NCI-H2081 (cell line): ENCODE data around the gene LIPC.
A peak's percentile ranks its signal among the peaks of the same experiment; 100 is the strongest.

Experiments used
- DNase-seq, 2 experiments: peaks; one replicate each; lab custom pipeline; 2025; lab: John Stamatoyannopoulos, UW

Gene LIPC

DNA sequence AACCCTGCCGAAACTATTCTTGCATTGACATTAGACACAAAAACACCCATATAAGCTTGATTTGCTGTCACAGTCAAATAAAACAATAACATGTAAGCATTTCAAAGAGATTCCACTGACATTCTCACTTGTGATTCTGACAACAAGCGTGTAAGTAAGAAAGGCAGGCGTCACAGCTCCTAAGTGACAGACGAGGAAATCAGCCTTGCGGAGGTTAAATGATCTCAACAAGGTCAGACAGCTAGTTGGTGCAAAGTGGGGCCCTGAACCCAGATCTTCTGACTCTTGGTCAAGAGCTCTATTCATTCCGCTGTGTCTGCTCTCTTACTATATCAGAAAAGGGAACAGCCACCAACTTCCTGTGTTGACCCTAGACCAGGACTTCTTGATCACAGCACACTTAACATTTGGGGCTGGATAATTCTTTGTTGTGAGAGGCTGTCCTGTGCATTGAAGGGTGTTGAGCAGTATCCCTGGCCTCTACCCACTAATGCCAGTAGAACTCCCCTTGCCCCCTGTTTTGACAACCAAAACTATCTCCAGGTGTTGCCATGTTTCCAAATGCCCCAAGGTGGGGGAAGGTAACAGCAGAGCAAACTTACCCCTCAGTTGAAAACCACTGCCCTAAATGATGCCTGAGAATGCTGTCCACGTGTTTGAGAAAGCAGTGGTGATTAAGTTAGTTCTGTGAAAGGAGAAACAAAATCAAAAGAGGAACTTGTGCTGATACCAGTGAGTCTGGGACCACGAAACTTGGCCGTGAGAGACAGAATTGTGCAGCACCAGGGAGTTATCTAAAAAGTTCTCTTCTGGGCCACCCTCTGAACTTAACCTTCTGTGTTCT, 86.1 kb downstream of the LIPC start:
- DNase-seq = no peak

DNA sequence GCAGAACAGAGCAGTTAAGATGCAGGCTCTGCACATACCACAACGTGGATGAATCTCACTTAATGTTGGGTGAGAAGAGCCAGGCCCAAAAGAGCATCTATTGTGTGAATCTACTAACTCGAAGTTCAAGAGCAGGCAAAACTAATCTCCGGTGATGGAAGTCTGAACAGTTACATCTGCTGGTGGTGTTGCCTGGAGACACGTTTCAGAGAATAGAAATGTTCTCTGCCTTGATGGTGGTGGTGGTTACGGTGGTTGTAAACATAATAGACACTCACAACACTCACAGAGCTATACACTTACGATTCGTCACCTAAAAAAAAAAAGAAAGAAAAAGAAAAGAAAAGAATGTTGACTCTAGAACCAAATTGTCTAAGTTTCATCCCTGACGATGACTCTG, 86.8 kb downstream of the LIPC start:
- DNase-seq = no peak

DNA sequence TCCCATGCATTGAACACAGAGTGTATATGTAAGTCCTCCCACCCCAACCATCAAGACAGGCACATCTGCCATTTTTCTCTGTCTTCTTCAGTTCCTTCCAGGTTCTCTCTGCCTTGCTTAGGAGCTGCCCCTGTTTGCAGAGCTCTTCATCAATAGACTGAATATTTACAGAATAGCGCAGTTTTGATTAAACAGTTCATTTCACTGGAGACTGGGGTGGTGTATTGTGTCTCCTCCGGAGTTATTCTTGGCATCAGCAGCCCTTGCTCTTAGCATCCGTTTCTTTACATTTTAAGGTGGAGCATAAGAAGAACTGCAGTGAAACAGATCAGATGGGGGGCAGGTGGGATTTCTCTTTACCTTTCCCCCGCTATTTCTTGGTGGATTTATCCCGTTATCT, 87.7 kb downstream of the LIPC start:
- no peak for DNase-seq

DNA sequence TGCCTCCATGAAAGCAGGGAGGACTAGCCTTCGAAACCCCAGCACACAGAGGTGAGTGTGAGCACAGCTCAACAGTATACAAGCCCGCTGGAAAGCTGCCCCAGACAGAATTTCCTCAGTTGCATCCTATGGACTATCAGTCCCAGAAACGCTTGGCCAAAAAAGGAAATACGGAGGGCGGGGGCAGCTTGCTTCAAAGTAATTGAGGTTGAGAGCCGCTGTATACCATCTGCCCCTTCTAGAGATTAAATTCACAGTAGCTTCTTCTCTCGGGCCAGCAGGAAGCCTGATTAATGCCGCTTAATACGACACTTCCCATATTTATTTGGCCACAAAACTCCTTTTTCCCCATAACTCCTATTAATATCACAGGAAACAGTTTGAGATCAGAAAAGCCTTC, 88.7 kb downstream of the LIPC start:
- no peak for DNase-seq

DNA sequence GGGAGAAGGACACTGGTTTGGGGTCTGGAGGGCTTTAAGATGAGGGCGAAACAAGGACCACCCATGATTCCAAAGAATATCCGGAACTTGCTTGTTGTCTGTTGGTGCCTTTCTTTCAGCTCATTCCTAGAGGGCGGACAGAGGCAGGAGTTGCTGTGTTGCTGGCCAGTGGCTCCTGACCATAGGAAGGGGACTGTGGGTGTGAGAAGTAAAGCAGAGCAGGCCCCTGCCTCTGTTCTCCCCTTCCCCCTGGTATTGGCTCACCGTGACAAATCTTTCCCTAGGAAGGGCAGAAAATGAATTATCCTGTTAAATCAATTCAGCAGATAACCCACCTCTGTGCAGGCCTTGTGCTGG, 89.1 kb downstream of the LIPC start:
- DNase-seq = no peak

DNA sequence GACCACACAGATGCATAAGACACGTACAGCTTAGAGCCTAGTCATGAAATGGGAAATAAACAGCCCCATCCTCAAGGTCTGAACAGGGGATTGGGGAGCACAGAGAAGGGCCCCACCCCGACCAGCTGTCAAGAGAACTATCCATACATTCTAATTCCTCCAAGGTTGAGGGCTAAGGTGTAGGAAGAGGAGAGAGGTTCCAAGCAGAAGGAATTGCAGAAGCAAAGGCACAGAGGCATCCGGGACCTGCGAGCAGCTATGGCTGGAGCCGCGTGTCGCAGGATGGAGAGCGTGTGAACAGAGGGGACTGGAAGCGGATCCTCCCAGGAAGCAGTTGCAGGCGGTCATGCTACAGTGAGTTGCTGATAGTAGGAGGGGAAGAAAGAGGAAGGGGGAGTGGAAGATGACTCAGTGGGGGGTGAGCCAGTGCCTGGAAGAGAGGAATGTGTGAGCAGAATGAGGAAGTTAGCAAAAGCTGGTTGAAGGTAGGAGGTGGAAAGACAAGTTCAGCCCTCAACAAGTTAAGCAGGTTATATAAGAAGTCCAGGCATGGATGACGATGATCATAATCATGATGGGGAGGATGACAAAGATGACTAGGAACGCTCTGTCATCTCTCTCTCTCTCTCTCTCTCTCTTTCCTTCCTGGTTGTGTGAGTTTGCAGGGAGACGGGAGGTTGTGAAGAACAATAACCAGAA, 89.7 kb downstream of the LIPC start:
- DNase-seq = no peak

DNA sequence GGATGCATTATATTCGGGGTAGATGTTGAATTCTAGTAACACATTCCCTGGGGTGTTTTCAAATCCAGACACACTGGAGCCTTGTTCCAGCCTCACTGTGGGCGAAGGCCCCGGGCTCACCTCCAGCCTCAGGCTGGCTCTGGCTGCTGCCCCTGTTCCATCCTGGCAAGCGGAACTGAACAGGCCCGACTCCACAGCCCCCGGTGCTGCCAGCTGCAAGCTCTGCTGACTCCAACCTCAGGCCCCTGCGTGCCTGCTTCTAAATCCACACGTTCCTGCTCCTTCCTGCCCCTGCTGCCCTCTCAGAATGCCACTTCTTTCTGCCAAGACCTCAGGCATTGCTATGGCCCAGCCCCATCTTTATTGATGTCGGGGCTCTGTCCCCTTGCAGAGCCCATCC, 90.6 kb downstream of the LIPC start:
- no peak for DNase-seq

DNA sequence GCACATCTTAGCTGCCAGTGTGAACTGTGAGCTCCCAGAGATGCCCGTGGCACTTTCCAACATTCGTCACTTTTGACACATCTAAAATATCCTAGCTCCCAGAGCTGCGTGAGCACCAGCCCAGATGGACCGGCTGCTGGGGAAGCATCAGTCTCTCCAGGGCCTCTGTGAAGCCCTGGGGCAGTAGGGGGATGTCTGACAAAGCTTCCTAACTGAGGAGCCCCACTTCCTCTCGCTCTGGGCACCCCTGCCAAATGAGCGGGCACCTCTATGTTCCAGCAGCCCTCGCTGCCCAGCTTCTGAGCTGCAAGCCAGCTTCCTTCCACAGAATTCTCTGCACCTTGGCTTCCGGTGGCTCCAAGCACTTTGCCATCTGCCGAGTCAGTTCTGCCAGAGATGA, 91.1 kb downstream of the LIPC start:
- DNase-seq = no peak

DNA sequence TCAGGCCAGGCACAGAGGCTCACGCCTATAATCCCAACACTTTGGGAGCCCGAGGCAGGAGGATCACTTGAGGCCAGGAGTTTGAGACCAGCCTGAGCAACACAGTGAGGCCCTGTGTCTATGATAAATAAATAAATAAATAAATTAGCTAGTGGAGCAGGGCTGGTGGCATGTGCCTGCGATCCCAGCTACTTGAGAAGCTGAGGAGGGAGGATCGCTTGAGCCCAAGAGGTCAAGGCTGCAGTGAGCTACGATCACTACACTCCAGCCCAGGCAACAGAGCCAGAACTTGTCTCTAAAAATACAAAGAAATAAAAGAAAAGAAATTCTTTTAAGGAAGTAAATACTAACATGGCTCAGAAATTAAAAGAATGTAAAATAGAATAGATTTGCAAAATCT, 91.8 kb downstream of the LIPC start:
- no peak for DNase-seq

DNA sequence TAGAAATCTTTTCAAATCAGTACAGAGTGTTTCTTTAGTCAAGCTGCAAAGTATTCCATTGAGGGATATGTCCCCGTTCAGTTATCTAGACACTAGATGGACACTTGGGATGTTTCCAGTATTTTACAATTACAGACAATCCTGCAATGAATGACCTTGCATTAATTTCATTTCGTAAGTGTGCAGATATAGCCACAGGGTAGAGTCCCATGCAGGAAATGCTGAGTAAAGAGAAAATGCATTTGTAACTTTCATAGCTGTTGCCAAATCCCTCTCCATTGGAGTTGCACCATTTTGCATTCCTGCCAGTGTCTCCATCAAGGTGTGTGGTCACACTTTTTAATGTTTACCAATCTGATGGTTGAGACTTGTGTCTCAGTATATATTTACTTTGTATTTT, 92.5 kb downstream of the LIPC start:
- DNase-seq = no peak

DNA sequence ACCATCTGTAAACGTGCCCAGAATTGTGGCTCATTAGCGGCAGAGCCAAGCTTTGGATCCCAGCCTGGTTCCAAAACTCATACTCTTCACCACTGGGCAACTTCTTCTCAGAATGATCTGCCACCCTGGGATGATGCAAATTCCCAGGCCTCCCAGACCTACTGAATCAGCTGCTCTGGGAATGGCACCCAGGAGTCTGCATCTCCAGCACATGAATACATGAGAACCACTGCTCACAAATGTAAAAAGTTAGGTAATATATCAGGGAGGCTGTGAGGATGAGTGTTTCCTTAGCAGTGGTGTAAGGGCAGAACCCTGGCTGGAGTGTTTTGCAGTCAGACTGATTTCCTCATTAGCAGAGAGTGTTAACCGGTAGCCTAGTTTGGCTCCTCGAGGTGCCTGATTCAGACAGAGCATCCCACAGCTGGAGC, 94.2 kb downstream of the LIPC start:
- DNase-seq = no peak

DNA sequence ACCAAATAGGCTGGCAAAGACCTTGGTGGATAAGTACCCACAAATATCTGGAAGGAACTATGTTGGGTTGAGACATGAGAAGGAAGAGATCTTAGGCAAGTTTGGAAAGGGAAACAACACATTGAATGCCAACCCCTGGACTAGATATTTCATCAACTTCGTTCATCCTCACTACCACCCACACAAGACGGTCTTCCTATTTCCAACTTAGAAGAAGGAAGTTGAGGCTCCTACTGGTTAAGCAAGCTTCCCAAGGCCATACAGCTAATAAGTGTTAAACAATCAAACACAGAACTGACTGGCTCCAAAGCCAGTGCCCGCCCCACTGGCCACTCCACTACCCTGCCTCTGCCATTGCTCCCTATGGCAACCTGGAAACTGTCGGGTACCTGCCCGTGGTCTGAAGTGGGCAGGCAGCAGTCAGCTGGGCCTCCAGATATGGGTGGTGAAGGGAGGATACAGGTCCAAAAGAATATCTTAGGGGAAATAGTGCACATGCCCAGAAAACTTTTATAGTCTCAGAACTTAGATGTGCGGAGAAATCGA, 94.9 kb downstream of the LIPC start:
- no peak for DNase-seq

DNA sequence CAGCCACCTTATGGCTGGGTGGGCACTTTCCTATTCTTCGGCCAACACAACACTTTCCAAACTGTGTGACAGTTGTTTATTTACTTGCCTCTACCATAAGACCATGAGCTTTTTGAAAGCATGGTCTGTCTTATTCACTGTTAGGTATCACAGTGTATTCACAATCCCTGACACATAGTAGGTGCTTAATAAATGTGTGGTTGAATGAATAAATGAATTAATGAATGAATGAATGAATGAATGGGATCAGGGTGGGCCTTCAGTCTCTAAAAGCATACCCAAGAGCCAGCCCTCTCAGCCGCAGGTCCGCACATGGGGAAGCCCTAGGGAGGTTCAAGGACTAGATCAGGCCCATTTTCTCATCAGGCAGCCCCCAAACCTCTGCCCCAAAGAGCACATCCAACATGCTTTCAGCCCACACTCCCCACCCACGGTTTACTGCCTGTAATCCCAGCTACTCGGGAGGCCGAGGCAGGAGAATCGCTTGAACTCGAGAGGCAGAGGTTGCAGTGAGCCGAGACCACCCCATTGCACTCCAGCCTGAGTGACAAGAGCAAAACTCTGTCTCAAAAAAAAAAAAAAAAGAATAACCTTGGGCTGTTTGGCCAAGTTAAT, 95.9 kb downstream of the LIPC start:
- no peak for DNase-seq

DNA sequence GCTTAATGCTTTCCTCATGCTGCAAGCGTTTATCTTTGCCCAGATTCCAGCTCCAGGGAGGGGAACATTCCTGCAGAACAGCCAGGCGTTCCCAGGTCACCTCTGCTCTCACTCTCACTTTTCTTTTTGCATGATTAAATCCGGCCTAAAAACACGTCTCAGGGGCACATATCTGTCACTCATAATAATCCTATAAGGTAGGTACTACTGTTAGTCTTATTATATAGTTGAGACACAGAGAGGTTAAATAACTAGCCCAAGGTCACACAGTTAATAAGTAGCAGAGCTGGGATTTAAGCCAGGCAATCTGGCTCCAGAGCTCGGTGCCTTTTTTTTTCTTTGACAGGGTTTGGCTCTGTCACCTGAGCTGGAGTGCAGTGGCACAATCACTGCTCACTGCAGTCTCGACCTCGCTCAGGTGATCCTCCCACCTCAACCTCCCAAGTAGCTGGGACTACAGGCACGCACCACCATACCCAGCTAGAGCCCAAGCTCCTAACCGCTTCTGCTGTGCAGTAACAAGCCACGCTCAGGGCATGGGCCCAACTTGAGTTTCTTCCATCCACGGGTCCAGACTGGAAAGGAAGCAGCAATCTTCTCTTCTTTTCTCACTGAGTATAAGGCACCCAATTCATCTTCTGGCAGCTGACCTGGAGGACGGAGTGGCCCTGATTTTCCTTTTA, 96.5 kb downstream of the LIPC start:
- DNase-seq = no peak

DNA sequence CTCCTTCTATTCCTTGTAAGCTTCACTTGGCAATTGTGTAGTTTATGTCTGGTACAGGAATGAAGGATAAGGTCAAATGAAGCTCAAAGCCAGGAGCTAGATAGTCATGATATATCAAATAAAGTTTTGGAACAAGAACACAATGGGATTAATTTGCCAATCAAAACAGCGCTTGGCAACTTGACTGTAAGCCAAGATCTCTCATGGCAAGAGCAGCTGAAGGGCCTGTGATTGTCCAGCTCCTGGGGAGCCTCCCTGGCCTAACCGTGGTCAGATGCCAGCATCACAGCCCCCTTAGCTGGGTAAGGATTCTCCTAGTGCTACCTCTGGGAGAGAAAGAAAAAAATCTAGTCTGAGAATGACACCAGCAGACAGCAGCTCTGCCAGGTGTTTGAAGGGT, 97.2 kb downstream of the LIPC start:
- DNase-seq = no peak

DNA sequence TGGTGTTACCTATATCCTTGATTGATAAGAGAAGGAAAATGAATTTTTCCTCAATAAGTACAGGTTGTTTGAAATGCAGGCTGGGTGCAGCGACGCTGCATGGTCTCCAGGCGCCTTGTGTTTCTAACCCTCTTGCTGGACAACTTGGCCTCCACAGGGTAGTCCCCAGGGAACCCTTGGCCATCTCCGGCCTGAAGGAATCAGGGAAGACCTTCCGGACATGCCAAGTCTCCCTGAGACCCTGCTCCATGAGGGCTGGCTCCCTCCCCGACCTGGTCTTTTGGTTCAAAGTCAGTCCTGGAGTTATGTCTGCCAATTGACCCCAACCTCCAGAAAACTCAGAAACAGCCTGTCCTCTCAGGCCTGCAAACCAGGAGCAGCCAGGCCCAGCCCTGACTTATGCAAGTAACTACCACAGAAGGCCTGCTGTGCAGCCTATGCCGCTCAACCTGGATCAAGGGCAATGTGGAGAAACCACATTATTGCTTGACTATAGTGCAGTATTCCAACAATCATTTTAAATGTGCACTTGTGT, 98.3 kb downstream of the LIPC start:
- no peak for DNase-seq

DNA sequence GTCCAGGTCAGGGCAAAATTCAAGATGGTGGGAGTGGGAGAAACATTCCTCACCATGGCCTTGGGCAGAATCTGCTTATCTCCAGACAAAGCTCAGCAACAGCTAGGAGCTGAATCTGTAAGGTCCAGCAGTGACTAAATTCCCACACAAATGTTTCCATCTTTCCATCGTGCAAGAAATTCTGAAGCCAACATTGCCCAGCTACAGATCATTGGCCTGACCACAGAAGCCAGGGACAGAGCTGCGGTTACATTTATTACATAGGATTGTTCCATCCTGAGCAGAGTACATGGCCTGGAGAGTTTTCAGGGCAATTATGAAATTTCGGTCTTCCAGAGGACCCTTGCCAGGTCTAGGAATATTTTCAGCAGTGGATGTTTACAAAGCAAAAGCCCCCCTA, 100.3 kb downstream of the LIPC start:
- DNase-seq = no peak

DNA sequence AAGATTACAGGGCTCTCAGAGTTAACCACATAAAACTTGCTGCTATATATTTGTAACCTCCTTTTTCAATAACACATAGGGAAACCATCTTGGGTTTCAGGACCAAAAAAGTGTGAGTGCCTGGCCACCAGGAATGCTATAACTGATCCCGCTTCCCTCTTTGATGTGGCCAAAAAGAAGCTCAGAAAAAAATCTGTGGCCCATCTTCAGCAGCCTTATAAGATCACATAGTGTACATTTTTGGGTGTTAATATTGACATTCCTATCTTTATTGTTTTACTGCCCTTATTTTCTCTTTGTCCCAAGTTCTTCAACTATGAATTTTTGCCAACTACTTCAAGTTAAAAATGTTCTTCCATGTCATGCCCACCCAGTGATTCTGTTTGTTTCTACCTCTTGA, 102.8 kb downstream of the LIPC start:
- no peak for DNase-seq

DNA sequence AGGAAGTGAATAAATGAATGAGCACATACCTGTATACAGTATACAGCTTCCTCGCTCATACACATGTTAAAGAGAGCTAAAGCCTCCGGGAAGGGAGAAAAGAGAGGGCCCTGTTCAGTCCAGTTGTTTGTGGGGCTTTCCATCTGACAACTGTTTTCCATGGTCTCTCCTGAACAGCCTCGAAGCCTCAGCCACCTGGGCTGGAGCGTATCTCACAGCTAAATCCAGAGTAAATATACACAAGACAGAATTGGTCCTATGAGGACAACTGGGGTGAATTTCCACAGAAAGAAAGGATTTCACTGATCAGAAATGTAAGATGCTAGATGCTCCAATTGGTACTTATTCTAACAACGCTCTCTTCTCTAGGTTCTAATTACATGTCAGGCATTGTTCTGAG, 103.5 kb downstream of the LIPC start:
- DNase-seq = no peak

DNA sequence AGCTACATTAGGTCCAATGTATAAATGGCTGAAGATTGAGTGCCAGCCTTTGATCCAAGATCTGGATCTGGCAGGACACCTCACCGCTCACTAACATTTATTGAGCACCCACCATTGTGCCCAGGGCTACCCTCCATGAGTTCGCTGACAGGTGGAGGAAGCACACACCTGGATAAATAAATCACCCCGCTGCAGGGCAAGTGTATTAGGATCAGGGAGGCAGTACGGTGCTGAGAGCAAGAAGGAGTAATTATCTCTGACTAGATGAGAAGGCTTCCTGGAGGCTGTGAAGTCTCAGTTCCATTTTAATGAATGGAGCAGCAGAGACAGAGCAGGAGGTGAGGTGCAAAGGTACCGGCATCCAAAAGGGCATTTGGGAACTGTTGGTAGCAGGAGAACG, 104.1 kb downstream of the LIPC start:
- DNase-seq = peak in 1 of 2 experiments; percentile 41

DNA sequence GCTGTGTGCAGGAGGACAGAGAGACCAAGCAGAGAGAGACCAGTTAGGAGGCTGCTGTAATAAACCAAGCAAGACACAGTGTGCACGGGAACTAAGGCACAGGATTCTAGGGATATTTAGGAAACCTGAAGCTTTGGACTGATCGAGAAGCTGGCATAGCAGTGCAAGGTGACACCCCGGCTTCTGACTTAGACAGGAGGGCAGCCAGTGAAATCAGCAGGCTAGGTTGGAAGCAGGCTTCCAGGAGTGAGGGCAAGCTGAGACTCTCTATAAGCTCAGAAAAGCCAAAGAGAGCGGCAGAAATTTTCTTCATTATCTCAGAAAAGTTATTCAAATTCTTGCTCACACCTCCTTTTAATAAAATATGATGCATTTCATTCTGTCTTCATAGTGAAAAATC, 104.6 kb downstream of the LIPC start:
- no peak for DNase-seq

DNA sequence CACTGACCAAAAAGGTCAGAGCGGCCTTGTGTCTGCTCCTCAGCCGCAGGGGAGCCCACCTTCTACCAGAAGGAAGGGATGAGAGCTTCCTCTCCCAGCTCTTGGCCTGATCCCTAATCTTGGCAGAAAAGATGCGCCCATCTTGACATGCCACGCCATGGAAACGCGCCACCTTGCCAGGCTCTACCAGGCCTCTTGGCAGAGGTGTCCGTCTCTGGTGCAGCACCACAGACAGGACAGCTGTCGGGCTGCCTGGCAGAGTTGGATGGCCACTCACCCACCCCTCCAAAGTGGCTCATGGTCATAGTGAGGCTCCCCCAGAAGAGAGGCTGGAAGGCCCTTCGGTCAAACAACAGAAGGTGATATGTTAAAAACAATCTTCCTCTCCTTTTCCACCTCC, 105.2 kb downstream of the LIPC start:
- DNase-seq = no peak
